DMS79 (cell line): Measurements from ENCODE around the gene EFEMP1.

ENCODE experiments used
- DNase-seq: peaks from one replicate; lab custom pipeline; 2025; lab: John Stamatoyannopoulos, UW

Gene EFEMP1

GRCh38 chr2:55826246-55826645, 97.3 kb downstream of the EFEMP1 start:
- DNase-seq = no peak

DNA sequence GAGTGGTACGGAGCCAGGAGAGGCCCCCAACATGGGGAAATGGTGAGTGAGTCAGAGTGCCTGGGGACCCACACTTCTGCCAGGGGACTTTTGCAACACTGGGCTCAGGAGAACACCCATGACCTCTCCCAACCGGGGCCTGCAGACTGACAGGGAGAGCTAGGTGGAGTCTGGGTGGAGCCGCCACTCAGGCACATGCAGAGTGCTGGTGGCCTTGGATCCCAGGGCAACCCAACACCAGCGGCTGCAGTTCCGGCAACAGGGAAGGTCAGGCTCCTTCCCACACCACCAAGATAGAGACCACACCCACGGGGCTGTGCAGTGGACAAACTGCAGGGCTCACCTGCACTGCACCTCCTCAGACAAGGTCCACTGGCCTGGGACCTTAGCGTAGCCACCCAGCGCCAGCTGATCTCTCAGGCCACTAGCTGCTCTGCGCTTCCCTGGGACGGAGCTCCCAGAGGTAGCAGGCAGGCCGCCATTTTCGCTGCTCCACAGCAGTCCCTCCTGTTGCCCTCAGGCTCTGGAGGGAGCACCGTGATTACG, 99.0 kb downstream of the EFEMP1 start:
- DNase-seq = no peak
